GM23248 (cell line): Measurements from ENCODE around the gene FREM1.

ENCODE experiments used
- EZH2 ChIP-seq: fragments of 200-600 bp; sonication (generic); IDR thresholded peaks from 2 replicates; pipeline ENCODE4 v1.6.1; 2018; ENCODE audit warnings: antibody characterized with exemption, mild to moderate bottlenecking; ENCODE audit not compliant: insufficient read depth, poor library complexity, severe bottlenecking
- EZH2phosphoT487 ChIP-seq: fragments of 200-600 bp; sonication (generic); IDR thresholded peaks from 2 replicates; pipeline ENCODE4 v1.6.1; 2018; ENCODE audit warnings: antibody characterized with exemption, moderate library complexity, mild to moderate bottlenecking, low read depth; ENCODE audit not compliant: insufficient read depth

GRCh38 chr9:14891332-14891731 lies 18.9 kb downstream of the FREM1 start:
- TF ChIP-seq EZH2phosphoT487: no peak
- no peak for TF ChIP-seq EZH2
